Measurements from ENCODE around the gene LGSN. TPM values are rescaled to one million over a fixed set of nuclear protein-coding genes. Genes with fewer than 3 reads are reported as not detected.

The LGSN gene
- total and polyA plus RNA-seq, 2 of the 8 experiments (the other 6 are each of a cell fraction or from before 2014, with no cell fraction given): 0.08 TPM; not detected in 1

DNA sequence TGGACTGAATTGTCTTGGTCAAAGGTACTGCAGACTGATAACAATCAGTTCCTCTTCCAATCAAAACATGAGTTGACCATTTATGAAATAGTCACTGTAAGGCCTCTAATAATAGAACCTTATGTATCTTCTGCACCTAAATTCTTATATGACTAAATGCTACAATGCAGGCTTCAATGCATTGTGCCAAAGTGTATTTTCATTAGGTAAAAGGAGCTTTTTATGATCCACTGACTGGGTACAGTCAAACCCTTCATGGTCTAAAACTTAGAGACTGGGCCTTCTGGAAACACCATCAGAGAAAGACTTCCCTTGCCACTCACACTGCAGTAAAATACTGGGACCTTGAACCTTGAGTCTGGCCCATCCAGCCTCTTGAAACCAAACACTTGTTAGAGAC, 16.3 kb downstream of the LGSN start:
- Histone ChIP-seq H3K14ac (ENCODE audit: insufficient read length) (no peak overlapping the region), H2BK5ac (ENCODE audit: low read depth, low read length) (no peak overlapping the region), H2AK5ac (ENCODE audit: low read depth, low read length) (no peak overlapping the region), H3K18ac (ENCODE audit: extremely low read depth, low read length) (no peak overlapping the region), H3K4me2 (ENCODE audit: insufficient read depth in 1 of 2, low read depth in 2 of 2, low read length in 2 of 2) (no peak overlapping the region), H2BK15ac (ENCODE audit: low read length) (no peak overlapping the region), H3K4me1 (replicated peaks in 1 of 4; ENCODE audit: control insufficient read depth in 3 of 4, insufficient read depth in 4 of 4, low read length in 3 of 4) (no peaks in the 10 kb centered on the region), H2AFZ (ENCODE audit: low read length) (no peak overlapping the region), H3K4ac (replicated peaks; ENCODE audit: insufficient read length, low read depth, low read length) (no peak overlapping the region), H4K20me1 (replicated peaks in 1 of 2; ENCODE audit: control insufficient read depth in 1 of 2, insufficient read depth in 2 of 2, low read length in 2 of 2) (no peaks in the 10 kb centered on the region), H2BK12ac (ENCODE audit: low read depth, low read length) (no peak overlapping the region), H3K9ac (replicated peaks in 1 of 4; ENCODE audit: extremely low read depth in 1 of 4, low read depth in 3 of 4, low read length in 3 of 4) (no peak overlapping the region), H3K27ac (ENCODE audit: low read depth, low read length) (no peak overlapping the region), H3K23me2 (ENCODE audit: low read depth, low read length) (no peaks in the 10 kb centered on the region), H3K56ac (replicated peaks; ENCODE audit: insufficient read length, low read depth, low read length) (no peak overlapping the region), H3K79me1 (ENCODE audit: low read depth, low read length) (no peaks in the 10 kb centered on the region), H4K8ac (ENCODE audit: extremely low read depth, insufficient read depth, low read length) (no peak overlapping the region), H3K36me3 (ENCODE audit: control insufficient read depth in 2 of 4, insufficient read depth in 4 of 4, low read length in 3 of 4) (no peaks in the 10 kb centered on the region), H3K4me3 (ENCODE audit: extremely low read depth in 1 of 4, insufficient read depth in 2 of 4, low read depth in 3 of 4, low read length in 4 of 4) (no peak overlapping the region), H3K27me3 (replicated peaks in 1 of 4; ENCODE audit: control insufficient read depth in 3 of 4, extremely low read depth in 1 of 4, insufficient read depth in 3 of 4, low read length in 3 of 4) (no peaks in the 10 kb centered on the region), H3K23ac (ENCODE audit: insufficient read length) (no peak overlapping the region), H3K9me3 (ENCODE audit: insufficient read depth in 2 of 2, low read depth in 1 of 2, low read length in 1 of 2) (no peaks in the 10 kb centered on the region), H2BK120ac (replicated peaks; ENCODE audit: low read depth, low read length) (no peak overlapping the region), H4K91ac (replicated peaks; ENCODE audit: insufficient read length, low read length) (no peak overlapping the region), H3K79me2 (ENCODE audit: control insufficient read depth in 1 of 2, insufficient read depth in 2 of 2, low read length in 2 of 2) (no peaks in the 10 kb centered on the region), H2BK20ac (ENCODE audit: low read length) (no peak overlapping the region), H4K5ac (ENCODE audit: insufficient read length, low read depth, low read length) (no peak overlapping the region)
- TF ChIP-seq NRF1 (IDR thresholded peaks at IDR 0.05; ENCODE audit: low read depth, low read length): no peak
- DNase-seq (ENCODE audit: low read depth in 1 of 2, low spot score in 2 of 2) (no peak), FAIRE-seq (no peak)
- POLR2A ChIA-PET (ENCODE audit: partially characterized antibody): no interaction called here
- CTCF ChIA-PET (ENCODE audit: partially characterized antibody): no interaction called here

Measured in H1 (cell line).